HEK293 (cell line): ENCODE data around the gene DIP2C.

Experiments used
- CTCF ChIA-PET: fragments of 350-600 bp; formaldehyde crosslinking; extraction: SDS; loops from one replicate; lab custom pipeline; 2021; ENCODE audit warnings: antibody characterized with exemption; lab: Yijun Ruan, JAX
- POLR2A ChIA-PET: fragments of 300-600 bp; formaldehyde crosslinking; extraction: SDS; loops from one replicate; lab custom pipeline; 2020; ENCODE audit warnings: antibody characterized with exemption, inconsistent platforms; lab: Yijun Ruan, JAX
- H3K27ac ChIP-seq: fragments of 200-500 bp; sonication (Bioruptor generic); 2 replicates; pipeline ENCODE4 v1.5.1; 2014; ENCODE audit warnings: low read depth, low read length, control low read depth, inconsistent platforms; ENCODE audit errors: extremely low read depth
- H3K36me3 ChIP-seq, 2 experiments: fragments of 200-500 bp in 1 of 2; sonication (Bioruptor generic) in 1 of 2; 1 replicate in 1 of 2; 2 replicates in 1 of 2; pipeline ENCODE4 v1.5.1; 2014 to 2017; ENCODE audit warnings: inconsistent platforms in 2 of 2, low read length in 2 of 2; ENCODE audit not compliant: control insufficient read depth in 2 of 2, insufficient read depth in 1 of 2
- H3K4me1 ChIP-seq: fragments of 200-500 bp; sonication (Bioruptor generic); 2 replicates; pipeline ENCODE4 v1.5.1; 2014; ENCODE audit warnings: mild to moderate bottlenecking, low read length, inconsistent platforms; ENCODE audit not compliant: control insufficient read depth, insufficient read depth
- H3K4me3 ChIP-seq: 2 replicates; pipeline ENCODE4 v1.5.1; 2011; ENCODE audit warnings: low read depth, mild to moderate bottlenecking, control low read depth, low read length, moderate library complexity
- H3K9me3 ChIP-seq: fragments of 200-500 bp; sonication (Bioruptor generic); 2 replicates; pipeline ENCODE4 v1.5.1; 2014; ENCODE audit warnings: low read depth, low read length, inconsistent platforms; ENCODE audit not compliant: control insufficient read depth, insufficient read depth
- FEZF1 ChIP-seq: fragments of 450-650 bp; formaldehyde crosslinking; IDR thresholded peaks from 2 replicates; pipeline ENCODE4 v1.5.1; 2016; ENCODE audit warnings: missing biosample characterization, missing genetic modification characterization
- HOXD13 ChIP-seq: sonication (generic); formaldehyde crosslinking; IDR thresholded peaks from 2 replicates; pipeline ENCODE4 v1.8.0; 2022; ENCODE audit warnings: missing genetic modification reagents, borderline replicate concordance
- KLF7 ChIP-seq: fragments of 450-650 bp; formaldehyde crosslinking; IDR thresholded peaks from 2 replicates; pipeline ENCODE4 v1.5.1; 2016; ENCODE audit warnings: missing biosample characterization, missing genetic modification characterization, borderline replicate concordance
- ZFP37 ChIP-seq: fragments of 450-650 bp; formaldehyde crosslinking; IDR thresholded peaks from 2 replicates; pipeline ENCODE4 v1.5.1; 2016; ENCODE audit warnings: missing biosample characterization, missing genetic modification characterization
- ZNF148 ChIP-seq: fragments of 450-650 bp; formaldehyde crosslinking; IDR thresholded peaks from 2 replicates; pipeline ENCODE4 v1.5.0; 2017; ENCODE audit warnings: missing biosample characterization, missing genetic modification characterization, borderline replicate concordance
- ZNF221 ChIP-seq: fragments of 450-650 bp; formaldehyde crosslinking; IDR thresholded peaks from 2 replicates; pipeline ENCODE4 v1.5.1; 2017; ENCODE audit warnings: missing biosample characterization, missing genetic modification characterization, borderline replicate concordance
- ZNF24 ChIP-seq: fragments of 450-650 bp; formaldehyde crosslinking; IDR thresholded peaks from 2 replicates; pipeline ENCODE4 v1.5.1; 2016; ENCODE audit warnings: missing biosample characterization, missing genetic modification characterization
- ZNF324 ChIP-seq: fragments of 450-650 bp; formaldehyde crosslinking; IDR thresholded peaks from 2 replicates; pipeline ENCODE4 v1.5.1; 2016; ENCODE audit warnings: missing biosample characterization, missing genetic modification characterization
- ZNF558 ChIP-seq: fragments of 450-650 bp; formaldehyde crosslinking; IDR thresholded peaks from 2 replicates; pipeline ENCODE4 v1.5.1; 2016; ENCODE audit warnings: missing biosample characterization, missing genetic modification characterization
- ZNF658 ChIP-seq: fragments of 450-650 bp; formaldehyde crosslinking; IDR thresholded peaks from 2 replicates; pipeline ENCODE4; 2016; ENCODE audit warnings: missing biosample characterization, missing genetic modification characterization
- ZNF76 ChIP-seq: fragments of 450-650 bp; formaldehyde crosslinking; IDR thresholded peaks from 2 replicates; pipeline ENCODE4; 2016; ENCODE audit warnings: low read depth, missing biosample characterization, missing genetic modification characterization, borderline replicate concordance
- ZNF785 ChIP-seq: fragments of 450-650 bp; formaldehyde crosslinking; IDR thresholded peaks from 2 replicates; pipeline ENCODE4 v1.5.1; 2016; ENCODE audit warnings: missing biosample characterization, missing genetic modification characterization
- TF ChIP-seq, protein P1 (sequence below): sonication (generic); formaldehyde crosslinking; IDR thresholded peaks from 2 replicates; pipeline ENCODE4 v1.8.1; 2022; ENCODE audit warnings: mild to moderate bottlenecking, moderate library complexity, missing genetic modification reagents
- TF ChIP-seq, protein P2 (sequence below): fragments of 450-650 bp; formaldehyde crosslinking; conservative IDR thresholded peaks from 2 replicates; pipeline ENCODE4 v1.5.1; 2016; ENCODE audit warnings: low read depth, missing biosample characterization, missing genetic modification characterization

DIP2C gene

DNA sequence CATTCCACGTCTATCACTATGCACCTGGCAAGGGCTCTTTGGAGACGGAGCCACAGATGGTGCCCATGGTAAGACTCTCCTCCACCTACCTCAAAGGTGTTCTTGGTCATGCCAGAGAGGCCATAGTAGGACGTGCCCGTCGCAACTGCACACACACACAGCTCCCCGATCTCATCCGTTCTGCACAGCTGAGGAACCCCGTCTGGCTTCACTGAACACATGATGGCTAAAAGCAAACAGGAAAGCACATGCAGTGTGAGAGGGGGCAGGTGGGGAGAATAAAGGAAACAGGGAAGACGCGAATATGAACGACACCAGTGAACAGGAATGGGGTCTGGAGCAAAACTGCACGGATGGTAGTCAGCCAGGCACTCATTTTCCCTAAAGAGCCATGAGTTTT lies 323.3 kb downstream of the DIP2C start (continued):
- TF ChIP-seq ZNF658 (tag by site-specific recombination): no peak

GRCh38 chr10:364267-364775 lies 325.1 kb downstream of the DIP2C start:
- Histone ChIP-seq H3K4me1 (no peaks in the 10 kb centered on the region), H3K4me3 (no peak overlapping the region), H3K27ac (no peak overlapping the region), H3K36me3 (peaks cover 0 to 85% of the 10 kb centered on the region in 2 experiments; a peak in 1 of 3 replicates), H3K9me3 (no peaks in the 10 kb centered on the region)
- ChIA-PET CTCF (no interaction called here), POLR2A (no interaction called here)
- TF ChIP-seq ZNF76 (tag by site-specific recombination) (no peak), ZNF24 (no peak), ZNF785 (tag by site-specific recombination) (no peak)
- TF ChIP-seq, protein P1, sequence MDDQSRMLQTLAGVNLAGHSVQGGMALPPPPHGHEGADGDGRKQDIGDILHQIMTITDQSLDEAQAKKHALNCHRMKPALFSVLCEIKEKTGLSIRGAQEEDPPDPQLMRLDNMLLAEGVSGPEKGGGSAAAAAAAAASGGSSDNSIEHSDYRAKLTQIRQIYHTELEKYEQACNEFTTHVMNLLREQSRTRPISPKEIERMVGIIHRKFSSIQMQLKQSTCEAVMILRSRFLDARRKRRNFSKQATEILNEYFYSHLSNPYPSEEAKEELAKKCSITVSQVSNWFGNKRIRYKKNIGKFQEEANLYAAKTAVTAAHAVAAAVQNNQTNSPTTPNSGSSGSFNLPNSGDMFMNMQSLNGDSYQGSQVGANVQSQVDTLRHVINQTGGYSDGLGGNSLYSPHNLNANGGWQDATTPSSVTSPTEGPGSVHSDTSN (CRISPR knock-in tag): no peak

GRCh38 chr10:363152-363551 lies 326.3 kb downstream of the DIP2C start:
- TF ChIP-seq KLF7 (no peak), ZNF558 (tag by site-specific recombination) (no peak), ZNF221 (tag by site-specific recombination) (no peak), ZNF148 (tag by site-specific recombination) (no peak), ZNF76 (tag by site-specific recombination) (no peak), ZFP37 (tag by site-specific recombination) (no peak), FEZF1 (tag by site-specific recombination) (no peak), HOXD13 (CRISPR knock-in tag) (no peak), ZNF324 (tag by site-specific recombination) (no peak)
- TF ChIP-seq, protein P2, sequence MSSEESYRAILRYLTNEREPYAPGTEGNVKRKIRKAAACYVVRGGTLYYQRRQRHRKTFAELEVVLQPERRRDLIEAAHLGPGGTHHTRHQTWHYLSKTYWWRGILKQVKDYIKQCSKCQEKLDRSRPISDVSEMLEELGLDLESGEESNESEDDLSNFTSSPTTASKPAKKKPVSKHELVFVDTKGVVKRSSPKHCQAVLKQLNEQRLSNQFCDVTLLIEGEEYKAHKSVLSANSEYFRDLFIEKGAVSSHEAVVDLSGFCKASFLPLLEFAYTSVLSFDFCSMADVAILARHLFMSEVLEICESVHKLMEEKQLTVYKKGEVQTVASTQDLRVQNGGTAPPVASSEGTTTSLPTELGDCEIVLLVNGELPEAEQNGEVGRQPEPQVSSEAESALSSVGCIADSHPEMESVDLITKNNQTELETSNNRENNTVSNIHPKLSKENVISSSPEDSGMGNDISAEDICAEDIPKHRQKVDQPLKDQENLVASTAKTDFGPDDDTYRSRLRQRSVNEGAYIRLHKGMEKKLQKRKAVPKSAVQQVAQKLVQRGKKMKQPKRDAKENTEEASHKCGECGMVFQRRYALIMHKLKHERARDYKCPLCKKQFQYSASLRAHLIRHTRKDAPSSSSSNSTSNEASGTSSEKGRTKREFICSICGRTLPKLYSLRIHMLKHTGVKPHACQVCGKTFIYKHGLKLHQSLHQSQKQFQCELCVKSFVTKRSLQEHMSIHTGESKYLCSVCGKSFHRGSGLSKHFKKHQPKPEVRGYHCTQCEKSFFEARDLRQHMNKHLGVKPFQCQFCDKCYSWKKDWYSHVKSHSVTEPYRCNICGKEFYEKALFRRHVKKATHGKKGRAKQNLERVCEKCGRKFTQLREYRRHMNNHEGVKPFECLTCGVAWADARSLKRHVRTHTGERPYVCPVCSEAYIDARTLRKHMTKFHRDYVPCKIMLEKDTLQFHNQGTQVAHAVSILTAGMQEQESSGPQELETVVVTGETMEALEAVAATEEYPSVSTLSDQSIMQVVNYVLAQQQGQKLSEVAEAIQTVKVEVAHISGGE (tag by site-specific recombination): no peak
- POLR2A ChIA-PET: no interaction called here
- CTCF ChIA-PET: interaction anchor here (0.7 kb wide), 1 partner anchor 65 kb away, joined by 6 read pairs; no protein-coding TSS in a partner anchor
- no peaks in the 10 kb centered on the region for H3K9me3 ChIP-seq
- no peaks in the 10 kb centered on the region for H3K4me1 ChIP-seq
- H3K4me3 ChIP-seq: no peak overlapping the region
- H3K27ac ChIP-seq: no peak overlapping the region
- H3K36me3 ChIP-seq: peaks cover 0 to 82% of the 10 kb centered on the region in 2 experiments; a peak in 1 of 3 replicates
